HEK293 (cell line): ENCODE measurements around the gene SH2D2A.
A peak's percentile ranks its signal among the peaks of the same experiment; 100 is the strongest.

Experiments used
- CTCF ChIA-PET: fragments of 350-600 bp; formaldehyde crosslinking; extraction: SDS; loops from one replicate; lab custom pipeline; 2021; ENCODE audit warnings: antibody characterized with exemption; lab: Yijun Ruan, JAX
- POLR2A ChIA-PET: fragments of 300-600 bp; formaldehyde crosslinking; extraction: SDS; loops from one replicate; lab custom pipeline; 2020; ENCODE audit warnings: antibody characterized with exemption, inconsistent platforms; lab: Yijun Ruan, JAX
- H3K27ac ChIP-seq: fragments of 200-500 bp; sonication (Bioruptor generic); 2 replicates; pipeline ENCODE4 v1.5.1; 2014; ENCODE audit warnings: low read depth, low read length, control low read depth, inconsistent platforms; ENCODE audit errors: extremely low read depth
- H3K36me3 ChIP-seq, 2 experiments: fragments of 200-500 bp in 1 of 2; sonication (Bioruptor generic) in 1 of 2; 1 replicate in 1 of 2; 2 replicates in 1 of 2; pipeline ENCODE4 v1.5.1; 2014 to 2017; ENCODE audit warnings: inconsistent platforms in 2 of 2, low read length in 2 of 2; ENCODE audit not compliant: control insufficient read depth in 2 of 2, insufficient read depth in 1 of 2
- H3K4me1 ChIP-seq: fragments of 200-500 bp; sonication (Bioruptor generic); 2 replicates; pipeline ENCODE4 v1.5.1; 2014; ENCODE audit warnings: mild to moderate bottlenecking, low read length, inconsistent platforms; ENCODE audit not compliant: control insufficient read depth, insufficient read depth
- H3K4me3 ChIP-seq: 2 replicates; pipeline ENCODE4 v1.5.1; 2011; ENCODE audit warnings: low read depth, mild to moderate bottlenecking, control low read depth, low read length, moderate library complexity
- H3K9me3 ChIP-seq: fragments of 200-500 bp; sonication (Bioruptor generic); 2 replicates; pipeline ENCODE4 v1.5.1; 2014; ENCODE audit warnings: low read depth, low read length, inconsistent platforms; ENCODE audit not compliant: control insufficient read depth, insufficient read depth
- GFI1B ChIP-seq: fragments of 450-650 bp; formaldehyde crosslinking; IDR thresholded peaks from 2 replicates; pipeline ENCODE4 v1.5.1; 2016; ENCODE audit warnings: missing biosample characterization, missing genetic modification characterization
- GLIS2 ChIP-seq: fragments of 450-650 bp; formaldehyde crosslinking; IDR thresholded peaks from 2 replicates; pipeline ENCODE4 v1.5.1; 2016; ENCODE audit warnings: missing biosample characterization, missing genetic modification characterization
- PRDM1 ChIP-seq: fragments of 450-650 bp; formaldehyde crosslinking; IDR thresholded peaks from 2 replicates; pipeline ENCODE4; 2016; ENCODE audit warnings: missing biosample characterization, missing genetic modification characterization
- REPIN1 ChIP-seq: fragments of 450-650 bp; formaldehyde crosslinking; IDR thresholded peaks from 2 replicates; pipeline ENCODE4 v1.5.1; 2017; ENCODE audit warnings: missing biosample characterization, missing genetic modification characterization, low read depth
- ZNF121 ChIP-seq: fragments of 450-650 bp; formaldehyde crosslinking; IDR thresholded peaks from 2 replicates; pipeline ENCODE4 v1.5.1; 2016; ENCODE audit warnings: missing biosample characterization, missing genetic modification characterization
- ZNF146 ChIP-seq: fragments of 450-650 bp; formaldehyde crosslinking; IDR thresholded peaks from 2 replicates; pipeline ENCODE4 v1.5.1; 2016; ENCODE audit warnings: missing biosample characterization, missing genetic modification characterization
- ZNF274 ChIP-seq, 2 experiments: fragments of 200-500 bp in 1 of 2; fragments of 450-650 bp in 1 of 2; sonication (Bioruptor generic) in 1 of 2; formaldehyde crosslinking in 1 of 2; IDR thresholded peaks; 2 replicates each; pipeline versions ENCODE4 v1.5.1 to v1.6.1; 2014 to 2016; ENCODE audit warnings: borderline replicate concordance in 1 of 2, inconsistent platforms in 1 of 2, low read length in 1 of 2, missing biosample characterization in 1 of 2, missing genetic modification characterization in 1 of 2
- ZNF37A ChIP-seq: fragments of 450-650 bp; IDR thresholded peaks from 2 replicates; pipeline ENCODE4 v1.5.1; 2018; ENCODE audit warnings: missing biosample characterization, missing genetic modification characterization
- ZNF571 ChIP-seq: fragments of 450-650 bp; formaldehyde crosslinking; IDR thresholded peaks from 2 replicates; pipeline ENCODE4 v1.5.0; 2017; ENCODE audit warnings: missing biosample characterization, missing genetic modification characterization
- ZNF677 ChIP-seq: fragments of 450-650 bp; IDR thresholded peaks from 2 replicates; pipeline ENCODE4 v1.5.0; 2018; ENCODE audit warnings: missing biosample characterization, mild to moderate bottlenecking, missing genetic modification characterization, moderate library complexity
- ZNF701 ChIP-seq: fragments of 450-650 bp; formaldehyde crosslinking; IDR thresholded peaks from 2 replicates; pipeline ENCODE4 v1.5.1; 2016; ENCODE audit warnings: missing biosample characterization, missing genetic modification characterization
- ZNF837 ChIP-seq: fragments of 450-650 bp; formaldehyde crosslinking; IDR thresholded peaks from 2 replicates; pipeline ENCODE4 v1.5.1; 2016; ENCODE audit warnings: missing biosample characterization, missing genetic modification characterization
- TF ChIP-seq, protein P1 (sequence below): fragments of 450-650 bp; formaldehyde crosslinking; IDR thresholded peaks from 2 replicates; pipeline ENCODE4 v1.5.1; 2017; ENCODE audit warnings: missing biosample characterization, missing genetic modification characterization
- TF ChIP-seq, protein P2 (sequence below): fragments of 450-650 bp; formaldehyde crosslinking; IDR thresholded peaks from 2 replicates; pipeline ENCODE4 v1.5.1; 2016; ENCODE audit warnings: missing biosample characterization, missing genetic modification characterization
- TF ChIP-seq, protein P3 (sequence below): fragments of 450-650 bp; formaldehyde crosslinking; IDR thresholded peaks from 2 replicates; pipeline ENCODE4 v1.5.1; 2016; ENCODE audit warnings: missing biosample characterization, missing genetic modification characterization
- TF ChIP-seq, protein P4 (sequence below): fragments of 450-650 bp; formaldehyde crosslinking; IDR thresholded peaks from 2 replicates; pipeline ENCODE4 v1.5.1; 2016; ENCODE audit warnings: missing biosample characterization, missing genetic modification characterization
- TF ChIP-seq, protein P5 (sequence below): fragments of 450-650 bp; formaldehyde crosslinking; IDR thresholded peaks from 2 replicates; pipeline ENCODE4 v1.5.1; 2016; ENCODE audit warnings: missing biosample characterization, missing genetic modification characterization, low read depth

Gene SH2D2A

DNA sequence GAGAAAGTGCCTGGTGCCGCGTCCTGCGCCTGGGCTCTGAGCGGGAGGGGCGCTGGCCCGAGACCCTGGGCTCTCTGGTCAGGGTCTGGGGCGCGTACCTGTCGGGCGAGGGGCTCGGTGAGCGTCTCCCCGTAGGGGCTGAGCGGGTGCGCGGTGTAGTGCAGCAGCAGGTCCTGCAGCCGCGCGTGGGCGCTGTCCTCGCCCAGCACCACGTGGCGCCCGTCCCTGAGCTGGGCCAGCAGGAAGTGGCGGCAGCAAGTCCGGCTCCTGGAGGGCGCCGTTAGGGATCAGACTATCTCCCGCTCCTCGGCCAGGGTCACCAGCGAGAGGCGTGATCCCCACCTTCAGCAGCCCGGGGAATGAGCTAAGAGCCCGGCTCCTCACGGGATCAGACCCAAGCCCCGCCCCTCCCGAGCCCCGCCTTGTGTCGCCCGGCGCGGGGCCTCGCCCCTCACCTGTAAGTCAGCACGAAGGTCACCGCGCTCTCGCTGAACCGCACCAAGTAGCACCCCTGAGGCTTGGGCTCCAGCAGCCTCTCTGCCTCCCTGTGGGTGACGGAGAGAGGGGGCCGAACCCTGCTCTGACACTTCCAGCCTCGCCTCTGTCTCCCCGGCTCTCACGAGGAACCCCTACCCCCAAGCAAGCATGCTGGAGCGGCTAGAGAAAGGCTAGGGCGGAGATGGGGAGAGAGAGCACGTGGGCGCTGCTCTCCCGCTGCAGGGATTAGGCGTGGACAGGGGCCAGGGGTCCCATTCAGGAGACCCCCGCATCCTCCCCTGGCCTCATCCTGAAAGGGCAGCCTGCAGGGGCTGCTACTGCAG lies 2.7 kb downstream of the SH2D2A start:
- TF ChIP-seq, protein P1, sequence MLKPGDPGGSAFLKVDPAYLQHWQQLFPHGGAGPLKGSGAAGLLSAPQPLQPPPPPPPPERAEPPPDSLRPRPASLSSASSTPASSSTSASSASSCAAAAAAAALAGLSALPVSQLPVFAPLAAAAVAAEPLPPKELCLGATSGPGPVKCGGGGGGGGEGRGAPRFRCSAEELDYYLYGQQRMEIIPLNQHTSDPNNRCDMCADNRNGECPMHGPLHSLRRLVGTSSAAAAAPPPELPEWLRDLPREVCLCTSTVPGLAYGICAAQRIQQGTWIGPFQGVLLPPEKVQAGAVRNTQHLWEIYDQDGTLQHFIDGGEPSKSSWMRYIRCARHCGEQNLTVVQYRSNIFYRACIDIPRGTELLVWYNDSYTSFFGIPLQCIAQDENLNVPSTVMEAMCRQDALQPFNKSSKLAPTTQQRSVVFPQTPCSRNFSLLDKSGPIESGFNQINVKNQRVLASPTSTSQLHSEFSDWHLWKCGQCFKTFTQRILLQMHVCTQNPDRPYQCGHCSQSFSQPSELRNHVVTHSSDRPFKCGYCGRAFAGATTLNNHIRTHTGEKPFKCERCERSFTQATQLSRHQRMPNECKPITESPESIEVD (tag by site-specific recombination), result no peak
- TF ChIP-seq GFI1B (tag by site-specific recombination) (no peak), ZNF274 (IDR thresholded peaks at IDR 0.05; ENCODE audit: low read length) (no peak), ZNF274 (tag by site-specific recombination; IDR thresholded peaks at IDR 0.05; ENCODE audit: borderline replicate concordance) (no peak)
- TF ChIP-seq, protein P2, sequence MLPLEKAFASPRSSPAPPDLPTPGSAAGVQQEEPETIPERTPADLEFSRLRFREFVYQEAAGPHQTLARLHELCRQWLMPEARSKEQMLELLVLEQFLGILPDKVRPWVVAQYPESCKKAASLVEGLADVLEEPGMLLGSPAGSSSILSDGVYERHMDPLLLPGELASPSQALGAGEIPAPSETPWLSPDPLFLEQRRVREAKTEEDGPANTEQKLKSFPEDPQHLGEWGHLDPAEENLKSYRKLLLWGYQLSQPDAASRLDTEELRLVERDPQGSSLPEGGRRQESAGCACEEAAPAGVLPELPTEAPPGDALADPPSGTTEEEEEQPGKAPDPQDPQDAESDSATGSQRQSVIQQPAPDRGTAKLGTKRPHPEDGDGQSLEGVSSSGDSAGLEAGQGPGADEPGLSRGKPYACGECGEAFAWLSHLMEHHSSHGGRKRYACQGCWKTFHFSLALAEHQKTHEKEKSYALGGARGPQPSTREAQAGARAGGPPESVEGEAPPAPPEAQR (tag by site-specific recombination), result no peak
- H3K36me3 ChIP-seq, result no peaks in the 10 kb centered on the region
- no peak overlapping the region for H3K4me3 ChIP-seq
- H3K9me3 ChIP-seq, result no peaks in the 10 kb centered on the region
- POLR2A ChIA-PET, result interaction anchor here (0.7 kb wide), 1 partner anchor 73 kb away, joined by 3 read pairs; the partner anchor contains the start of gene MRPL24
- H3K4me1 ChIP-seq, result no peaks in the 10 kb centered on the region
- CTCF ChIA-PET, result interaction anchor here (0.6 to 1.3 kb wide), 5 partner anchors 12 to 76 kb away, joined by 3 to 6 read pairs (median 4); no protein-coding TSS in a partner anchor
- H3K27ac ChIP-seq, result no peak overlapping the region

DNA sequence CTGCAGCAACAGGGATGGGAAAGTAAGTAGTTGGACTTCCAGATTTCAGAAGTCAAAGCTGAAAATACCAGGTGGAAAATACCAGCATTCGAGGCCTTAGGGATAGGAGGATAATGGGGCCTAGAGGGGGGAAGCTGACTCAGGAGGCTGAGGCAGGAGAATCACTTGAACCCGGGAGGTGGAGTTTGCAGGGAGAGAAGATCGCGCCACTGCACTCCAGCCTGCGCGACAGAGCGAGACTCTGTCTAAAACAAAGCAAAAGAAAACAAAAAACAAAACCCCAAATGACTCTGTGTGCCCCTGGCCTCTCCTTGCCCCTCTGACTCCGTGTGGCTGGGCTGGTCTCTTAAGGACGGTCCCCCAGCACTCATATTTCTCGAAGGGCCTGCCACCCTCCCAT lies 3.4 kb downstream of the SH2D2A start:
- Histone ChIP-seq H3K27ac (0 out of 2 replicates have a peak overlapping the region, but pooled peaks have one; percentile 8), H3K36me3 (no peaks in the 10 kb centered on the region), H3K4me3 (no peak overlapping the region), H3K4me1 (no peaks in the 10 kb centered on the region), H3K9me3 (no peaks in the 10 kb centered on the region)
- TF ChIP-seq ZNF571 (tag by site-specific recombination), result no peak
- TF ChIP-seq, protein P3, sequence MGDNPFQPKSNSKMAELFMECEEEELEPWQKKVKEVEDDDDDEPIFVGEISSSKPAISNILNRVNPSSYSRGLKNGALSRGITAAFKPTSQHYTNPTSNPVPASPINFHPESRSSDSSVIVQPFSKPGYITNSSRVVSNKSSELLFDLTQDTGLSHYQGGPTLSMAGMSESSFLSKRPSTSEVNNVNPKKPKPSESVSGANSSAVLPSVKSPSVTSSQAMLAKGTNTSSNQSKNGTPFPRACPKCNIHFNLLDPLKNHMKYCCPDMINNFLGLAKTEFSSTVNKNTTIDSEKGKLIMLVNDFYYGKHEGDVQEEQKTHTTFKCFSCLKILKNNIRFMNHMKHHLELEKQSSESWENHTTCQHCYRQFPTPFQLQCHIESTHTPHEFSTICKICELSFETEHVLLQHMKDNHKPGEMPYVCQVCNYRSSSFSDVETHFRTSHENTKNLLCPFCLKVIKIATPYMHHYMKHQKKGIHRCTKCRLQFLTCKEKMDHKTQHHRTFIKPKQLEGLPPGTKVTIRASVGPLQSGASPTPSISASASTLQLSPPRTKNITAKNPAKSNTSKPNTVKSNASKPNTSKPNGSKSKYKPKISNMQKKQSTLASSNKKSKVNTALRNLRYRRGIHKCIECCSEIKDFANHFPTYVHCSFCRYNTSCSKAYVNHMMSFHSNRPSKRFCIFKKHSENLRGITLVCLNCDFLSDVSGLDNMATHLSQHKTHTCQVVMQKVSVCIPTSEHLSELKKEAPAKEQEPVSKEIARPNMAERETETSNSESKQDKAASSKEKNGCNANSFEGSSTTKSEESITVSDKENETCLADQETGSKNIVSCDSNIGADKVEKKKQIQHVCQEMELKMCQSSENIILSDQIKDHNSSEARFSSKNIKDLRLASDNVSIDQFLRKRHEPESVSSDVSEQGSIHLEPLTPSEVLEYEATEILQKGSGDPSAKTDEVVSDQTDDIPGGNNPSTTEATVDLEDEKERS (tag by site-specific recombination), result no peak
- no peak for TF ChIP-seq PRDM1 (tag by site-specific recombination)
- no peak for TF ChIP-seq ZNF701 (tag by site-specific recombination)
- TF ChIP-seq ZNF121 (tag by site-specific recombination), result no peak
- TF ChIP-seq, protein P4, sequence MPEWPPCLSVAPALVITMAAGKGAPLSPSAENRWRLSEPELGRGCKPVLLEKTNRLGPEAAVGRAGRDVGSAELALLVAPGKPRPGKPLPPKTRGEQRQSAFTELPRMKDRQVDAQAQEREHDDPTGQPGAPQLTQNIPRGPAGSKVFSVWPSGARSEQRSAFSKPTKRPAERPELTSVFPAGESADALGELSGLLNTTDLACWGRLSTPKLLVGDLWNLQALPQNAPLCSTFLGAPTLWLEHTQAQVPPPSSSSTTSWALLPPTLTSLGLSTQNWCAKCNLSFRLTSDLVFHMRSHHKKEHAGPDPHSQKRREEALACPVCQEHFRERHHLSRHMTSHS, result no peak
- no peak for TF ChIP-seq ZNF37A (tag by site-specific recombination)
- TF ChIP-seq REPIN1, result no peak
- TF ChIP-seq ZNF677 (tag by site-specific recombination), result no peak
- TF ChIP-seq ZNF146, result no peak
- TF ChIP-seq, protein P5, sequence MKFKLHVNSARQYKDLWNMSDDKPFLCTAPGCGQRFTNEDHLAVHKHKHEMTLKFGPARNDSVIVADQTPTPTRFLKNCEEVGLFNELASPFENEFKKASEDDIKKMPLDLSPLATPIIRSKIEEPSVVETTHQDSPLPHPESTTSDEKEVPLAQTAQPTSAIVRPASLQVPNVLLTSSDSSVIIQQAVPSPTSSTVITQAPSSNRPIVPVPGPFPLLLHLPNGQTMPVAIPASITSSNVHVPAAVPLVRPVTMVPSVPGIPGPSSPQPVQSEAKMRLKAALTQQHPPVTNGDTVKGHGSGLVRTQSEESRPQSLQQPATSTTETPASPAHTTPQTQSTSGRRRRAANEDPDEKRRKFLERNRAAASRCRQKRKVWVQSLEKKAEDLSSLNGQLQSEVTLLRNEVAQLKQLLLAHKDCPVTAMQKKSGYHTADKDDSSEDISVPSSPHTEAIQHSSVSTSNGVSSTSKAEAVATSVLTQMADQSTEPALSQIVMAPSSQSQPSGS, result no peak
- no peak for TF ChIP-seq ZNF837 (tag by site-specific recombination)
- TF ChIP-seq GLIS2 (tag by site-specific recombination), result no peak
- ChIA-PET CTCF (interaction anchor here (0.9 to 1.3 kb wide), 5 partner anchors 11 to 20 kb away, joined by 3 to 6 read pairs (median 4); no protein-coding TSS in a partner anchor), POLR2A (no interaction called here)
